Stimulated activated CD8-positive, alpha-beta memory T cell treated with anti-CD3 and anti-CD28 coated beads, Interleukin-4, amount 100 ng/mL, for 1 hour (primary cell): ENCODE results near the gene CSF1R.

Source experiments
- DNase-seq, 2 donors: peaks; one replicate each; pipeline ENCODE4 v3.0.0-alpha.2; 2020; ENCODE audit warnings: low read depth in 2 of 2, low spot score in 1 of 2

Gene CSF1R

GRCh38 chr5:150120617-150121447 is 34.5 kb upstream of the CSF1R start:
- no peak for DNase-seq

- DNase-seq = no peak
Observed at GRCh38 chr5:150120062-150120441, 33.7 kb upstream of the CSF1R start.

GRCh38 chr5:150119421-150120061 is 33.2 kb upstream of the CSF1R start:
- no peak for DNase-seq

- DNase-seq = no peak
Observed at GRCh38 chr5:150118561-150119229, 32.3 kb upstream of the CSF1R start.

DNA sequence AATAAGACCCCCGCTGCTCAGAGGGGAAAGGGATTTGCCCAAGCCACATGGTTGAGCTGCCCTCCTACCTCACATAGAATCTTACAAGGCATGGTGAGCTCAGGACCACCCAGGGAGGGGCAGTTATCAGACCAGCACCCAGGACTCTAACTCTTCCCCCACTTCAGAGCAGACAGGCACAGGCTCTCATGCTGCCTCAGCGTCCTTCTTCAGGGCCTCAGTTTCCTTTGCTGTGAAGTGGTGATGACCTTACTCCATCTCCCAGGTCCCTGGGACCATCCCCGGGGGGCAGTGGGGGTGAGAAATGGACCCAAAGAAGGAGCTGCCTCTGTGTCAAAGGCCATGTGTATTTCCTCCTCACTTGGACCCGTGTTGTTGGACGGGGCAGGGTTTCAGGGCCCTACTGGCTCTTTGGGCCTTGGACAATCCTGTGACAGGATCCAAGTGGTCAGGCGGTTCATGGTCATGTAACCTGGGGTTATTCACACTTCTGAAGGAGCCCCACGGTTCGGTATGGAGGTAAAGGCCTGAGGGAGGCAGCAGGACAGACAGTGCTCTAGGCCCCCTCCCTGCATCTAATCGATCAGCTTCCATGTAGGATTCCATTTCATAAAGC is 31.7 kb upstream of the CSF1R start:
- DNase-seq = no peak

DNA sequence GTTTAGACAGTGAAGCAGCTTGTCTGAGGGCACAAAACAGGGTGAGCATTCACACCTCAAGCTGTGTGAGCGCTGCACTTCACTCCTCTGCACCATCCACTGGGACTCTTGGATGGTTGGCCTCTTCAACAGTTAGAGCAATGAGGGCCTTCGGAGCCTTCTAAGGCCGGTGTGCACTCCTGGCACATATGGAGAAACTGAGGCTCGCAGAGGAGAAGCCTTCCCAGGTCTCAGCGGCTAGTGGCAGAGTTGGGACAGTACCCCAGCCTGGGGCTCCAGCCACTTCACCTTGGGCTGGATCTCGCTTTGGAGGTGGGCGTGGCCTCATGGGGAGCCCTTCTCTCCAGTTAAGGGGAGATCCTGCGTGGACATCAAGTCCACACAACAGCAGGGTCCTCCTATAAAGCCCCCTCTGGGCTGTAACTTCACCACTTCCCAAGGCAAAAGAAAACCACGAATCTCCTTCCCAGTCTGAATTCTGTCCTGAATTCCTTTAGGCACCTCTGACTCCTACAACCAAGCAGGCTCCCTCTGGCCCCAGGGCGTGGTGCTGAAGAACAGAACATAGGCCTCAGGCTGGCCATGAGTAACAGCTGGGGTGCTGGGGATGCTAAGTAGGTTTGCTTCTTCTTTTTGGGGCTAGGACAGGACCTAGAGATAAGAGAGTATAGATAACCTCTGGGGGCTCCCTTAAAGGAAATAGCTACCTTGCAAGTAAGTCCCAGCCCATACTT is 30.5 kb upstream of the CSF1R start:
- no peak for DNase-seq

DNA sequence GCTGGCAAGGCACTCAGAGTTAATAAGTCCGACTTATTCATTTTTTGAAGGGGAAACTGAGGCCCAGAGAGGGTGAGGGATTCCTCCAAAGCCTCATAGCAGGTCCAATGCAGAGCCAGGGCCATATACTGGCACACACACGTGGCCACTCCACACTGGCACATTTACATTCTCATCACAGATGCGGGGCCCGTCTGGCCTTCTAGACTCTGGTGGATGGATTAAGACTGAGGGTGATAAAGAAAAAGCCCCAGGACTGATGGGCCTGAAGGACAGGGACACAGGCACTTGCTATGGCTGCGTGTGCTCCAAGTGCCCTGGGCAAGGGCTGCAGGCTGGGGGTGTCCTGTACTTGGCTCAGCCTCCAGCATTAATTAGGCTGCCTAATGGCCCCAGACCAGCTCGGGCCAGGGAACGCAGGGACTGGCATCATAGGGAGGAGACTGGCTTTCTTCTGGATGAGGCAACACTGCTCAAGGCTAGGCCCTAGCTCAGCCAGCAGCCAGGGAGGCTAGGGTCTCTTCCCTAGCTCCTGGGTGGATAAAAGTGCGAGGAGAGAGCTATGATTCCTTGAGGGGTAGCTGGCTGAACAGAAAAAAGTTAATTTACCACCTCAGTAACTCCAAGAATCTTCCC is 28.5 kb upstream of the CSF1R start:
- no peak for DNase-seq

DNA sequence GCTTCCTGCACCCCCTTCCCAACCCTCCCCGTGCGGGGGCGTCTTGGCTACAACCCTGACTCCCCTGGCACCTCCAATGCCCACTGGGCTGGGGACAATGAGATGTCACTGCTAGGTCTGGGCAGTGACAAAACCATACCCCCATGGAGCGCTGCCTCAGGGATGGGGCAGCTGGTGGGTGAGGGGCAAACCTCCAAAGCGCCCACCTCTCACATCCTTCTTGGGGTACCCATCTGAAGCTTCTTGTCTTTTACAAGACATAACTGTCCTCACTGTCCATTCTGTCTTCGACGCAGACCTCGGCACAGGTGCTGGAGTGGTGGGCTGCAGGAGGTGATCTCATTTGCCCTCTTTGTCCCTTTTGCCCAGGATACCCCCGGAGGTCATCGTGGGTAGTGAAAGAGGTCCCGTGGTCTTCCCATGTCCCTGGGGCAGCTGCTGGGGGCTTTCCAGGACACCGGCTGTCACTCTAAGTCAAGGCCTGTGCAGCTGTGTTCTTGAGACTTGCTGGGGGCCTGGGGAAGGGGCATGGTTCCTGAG is 27.8 kb upstream of the CSF1R start:
- no peak for DNase-seq

DNA sequence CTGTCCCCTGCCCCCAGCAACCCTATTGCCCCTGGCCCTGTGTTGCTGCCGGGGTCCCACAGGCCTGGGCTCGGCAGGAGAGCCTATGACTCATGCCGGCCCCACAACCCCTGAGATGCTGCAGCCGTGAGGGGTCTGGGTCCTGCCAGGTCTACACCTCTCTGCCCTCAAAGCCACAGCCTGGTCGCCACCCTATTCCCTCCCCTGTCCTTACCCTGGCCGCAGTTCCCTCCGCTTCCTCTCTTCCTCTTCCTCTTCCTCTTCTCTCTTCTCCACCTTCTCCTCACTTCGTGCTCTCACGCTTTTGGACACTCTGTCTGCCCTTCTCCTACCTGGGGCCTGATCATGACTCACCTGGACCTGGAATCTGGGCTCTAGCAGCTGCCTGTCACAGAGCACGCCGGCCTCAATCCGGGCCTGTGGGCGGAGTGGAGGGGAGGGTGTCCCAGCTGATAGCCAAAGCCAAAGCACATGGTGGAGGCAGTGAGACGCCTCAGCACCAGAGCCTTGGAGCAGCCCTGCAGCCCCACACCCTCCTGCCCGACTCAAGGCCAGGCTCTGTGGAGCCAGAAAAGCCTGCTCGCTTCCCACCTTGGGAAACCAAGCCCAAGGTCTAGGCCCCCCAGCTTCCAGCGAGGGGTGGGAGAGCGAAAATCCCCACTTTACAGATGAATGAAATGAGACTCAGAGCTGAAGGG is 26.8 kb upstream of the CSF1R start:
- no peak for DNase-seq

DNA sequence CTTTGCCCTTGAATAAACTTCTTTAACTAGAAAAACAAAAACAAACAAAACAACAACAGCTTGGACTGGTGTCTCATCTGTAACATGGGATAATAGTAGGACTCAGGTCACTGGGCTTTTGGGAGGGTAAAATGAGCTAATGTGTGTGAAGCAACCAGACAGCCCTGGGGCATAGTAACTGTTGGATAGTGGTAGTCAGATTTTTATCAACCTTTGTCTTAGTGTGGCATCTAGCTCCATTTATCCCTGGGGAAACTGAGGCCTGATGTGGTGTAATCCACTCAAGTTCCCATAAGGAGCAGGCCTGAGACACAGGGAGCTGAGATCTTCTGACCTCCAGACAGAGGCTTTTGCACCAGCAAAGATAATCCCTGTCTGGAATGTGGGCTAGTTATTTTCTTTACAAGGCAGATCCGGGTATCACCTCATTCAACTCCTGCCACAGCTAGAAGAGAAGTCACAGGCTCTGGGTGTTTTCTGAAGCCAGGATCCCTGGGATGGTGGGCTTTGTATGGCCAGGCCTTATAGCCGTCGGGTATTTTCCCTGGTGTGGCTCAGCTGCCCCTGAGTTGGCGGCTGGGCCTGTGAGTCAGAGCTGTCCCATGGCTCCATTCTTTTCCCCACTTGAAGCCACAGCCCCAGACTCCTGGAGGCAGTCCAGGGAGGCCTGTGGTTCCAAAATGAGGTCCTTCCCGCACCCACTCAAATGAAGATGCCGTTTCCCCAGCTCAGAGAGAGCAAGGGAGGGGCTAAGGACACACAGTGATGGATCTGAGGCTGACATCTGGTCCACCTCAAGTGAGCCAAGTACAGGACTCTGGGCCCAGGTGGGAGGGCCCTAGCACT is 26.1 kb upstream of the CSF1R start:
- DNase-seq = no peak

GRCh38 chr5:150111122-150111521 is 24.8 kb upstream of the CSF1R start:
- no peak for DNase-seq

GRCh38 chr5:150109921-150110320 is 23.6 kb upstream of the CSF1R start:
- DNase-seq = no peak

- no peak for DNase-seq
Observed at GRCh38 chr5:150108711-150109514, 22.6 kb upstream of the CSF1R start.

DNA sequence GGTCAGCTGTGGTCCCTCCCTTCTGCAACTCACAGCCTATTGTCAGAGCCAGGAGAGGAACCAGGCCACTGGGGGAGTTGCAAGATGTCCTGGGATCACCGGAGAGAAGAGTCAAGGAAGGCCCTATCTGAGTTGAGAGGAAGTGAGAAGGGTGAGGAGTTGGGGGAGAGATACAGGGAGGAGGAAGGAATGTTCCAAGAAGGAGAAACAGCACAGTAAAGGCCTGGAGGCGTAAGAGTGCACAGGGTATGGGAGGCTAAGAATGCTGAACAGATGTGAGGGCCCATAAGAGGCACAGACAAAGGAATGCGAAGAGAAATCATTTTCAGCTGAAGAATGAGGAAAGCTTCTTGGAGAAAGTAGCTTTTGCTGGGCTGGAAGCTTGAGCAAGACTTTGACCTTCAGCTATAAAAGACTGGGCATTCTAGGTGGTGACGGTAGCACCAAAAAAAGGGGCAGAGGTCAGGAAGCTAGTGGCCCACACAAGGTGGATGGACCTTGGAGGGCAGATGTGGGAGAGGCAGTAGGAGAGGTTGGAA is 21.6 kb upstream of the CSF1R start:
- no peak for DNase-seq

GRCh38 chr5:150106674-150107426 is 20.5 kb upstream of the CSF1R start:
- no peak for DNase-seq

DNA sequence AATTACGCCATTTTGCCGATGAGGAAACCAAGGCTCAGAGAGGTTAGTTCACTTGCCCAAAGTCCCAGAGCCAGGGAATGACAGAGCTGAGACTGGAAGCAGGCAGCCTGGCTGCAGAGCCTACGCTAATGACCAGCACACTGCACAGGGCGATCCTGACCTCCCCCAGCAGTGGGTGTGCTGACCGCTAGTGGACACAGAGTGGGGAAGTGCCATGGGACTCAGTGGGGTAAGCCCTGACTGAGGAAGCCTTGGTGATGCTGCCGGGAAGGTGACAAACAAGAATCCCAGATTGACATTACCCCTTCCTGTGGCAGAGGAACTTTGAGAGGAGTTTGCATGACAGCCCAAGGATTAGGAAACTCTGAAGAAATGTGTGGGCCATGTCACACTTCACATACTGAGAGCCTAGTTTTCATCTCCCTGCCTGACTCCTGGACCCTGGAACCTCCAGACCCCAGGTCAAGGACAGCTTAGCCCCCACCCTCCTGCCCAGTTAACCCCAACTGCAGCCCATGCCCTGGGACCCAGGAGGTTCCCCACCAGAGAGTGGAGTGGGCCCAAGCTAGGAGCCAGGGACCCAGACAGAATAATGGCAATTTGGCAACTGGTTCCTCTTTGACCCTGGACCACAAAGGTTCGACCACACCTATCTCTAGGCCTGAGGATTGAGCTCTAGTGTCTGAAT is 19.7 kb upstream of the CSF1R start:
- no peak for DNase-seq

DNA sequence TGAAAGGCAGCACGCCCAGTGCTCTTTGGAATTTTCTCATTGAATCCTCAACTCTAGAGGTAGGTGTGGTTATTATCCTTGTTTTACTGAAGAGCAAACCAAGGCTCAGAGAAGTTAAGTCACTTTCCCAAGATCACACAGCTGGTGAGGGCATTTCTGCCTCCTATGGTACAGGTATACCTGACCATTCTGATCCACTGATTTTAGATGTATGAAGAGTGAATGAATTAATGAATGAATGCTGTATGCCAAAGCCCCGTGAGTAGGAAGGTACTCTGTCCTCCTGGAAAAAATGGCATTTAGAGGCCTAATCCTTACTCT is 18.2 kb upstream of the CSF1R start:
- DNase-seq = no peak
